CD4-positive, alpha-beta T cell (primary cell): Measurements from ENCODE around the gene NSG2. TPM values are rescaled to one million over a fixed set of nuclear protein-coding genes. Genes with fewer than 3 reads are reported as not detected.
"Not testable (repeated sequence)": the region's sequence is repeated elsewhere in the genome, so short reads cannot be mapped to it uniquely, and the experiment has no call there.

ENCODE experiments used
- ATAC-seq: fragments of 200-7000 bp; cut with Tn5 transposase; one replicate; pipeline ENCODE4 v1.10.0; 2022; ENCODE audit warnings: mild to moderate bottlenecking; ENCODE audit not compliant: poor library complexity
- CTCF ChIA-PET: fragments of 350-600 bp; sonication (Branson Sonifier 250); formaldehyde crosslinking; loops from one replicate; lab custom pipeline; 2021; ENCODE audit warnings: antibody characterized with exemption, inconsistent platforms; lab: Charles Lee
- POLR2A ChIA-PET: fragments of 350-600 bp; sonication (Branson Sonifier 250); formaldehyde crosslinking; loops from one replicate; lab custom pipeline; 2021; ENCODE audit warnings: antibody characterized with exemption, inconsistent platforms; lab: Charles Lee
- DNase-seq, 14 experiments: peaks; one replicate each; pipeline ENCODE4 v3.0.0-alpha.2; 2013 to 2020; ENCODE audit warnings: mixed read lengths in 2 of 14
- H3K27ac ChIP-seq, 2 donors: one replicate each; pipeline versions ENCODE4 v1.5.1 to v1.7.0; 2013; ENCODE audit warnings: low read length in 2 of 2, low read depth in 1 of 2, mild to moderate bottlenecking in 1 of 2
- H3K27me3 ChIP-seq, 2 experiments: 1 replicate in 1 of 2; 2 replicates in 1 of 2; pipeline versions ENCODE4 v1.6.1 to v1.7.0; 2013; ENCODE audit warnings: low read length in 2 of 2, control low read depth in 1 of 2, mild to moderate bottlenecking in 1 of 2, moderate library complexity in 1 of 2; ENCODE audit not compliant: insufficient read depth in 2 of 2, control insufficient read depth in 1 of 2
- H3K36me3 ChIP-seq: one replicate; pipeline ENCODE4 v1.6.1; 2013; ENCODE audit warnings: low read length, control low read depth; ENCODE audit not compliant: insufficient read depth
- H3K4me1 ChIP-seq: one replicate; pipeline ENCODE4 v1.6.1; 2013; ENCODE audit warnings: low read length, control low read depth; ENCODE audit not compliant: insufficient read depth
- H3K4me3 ChIP-seq: one replicate; pipeline ENCODE4 v1.5.1; 2013; ENCODE audit warnings: mild to moderate bottlenecking, low read length, moderate library complexity
- H3K9me3 ChIP-seq, 2 experiments: 1 replicate in 1 of 2; 2 replicates in 1 of 2; pipeline versions ENCODE4 v1.6.1 to v1.7.0; 2013; ENCODE audit warnings: low read length in 2 of 2, mild to moderate bottlenecking in 2 of 2, control low read depth in 1 of 2, moderate library complexity in 1 of 2; ENCODE audit not compliant: control insufficient read depth in 1 of 2, insufficient read depth in 1 of 2
- H3K27ac Mint-ChIP-seq: one replicate; pipeline ENCODE4 v1.8.0; 2020; ENCODE audit warnings: mixed read lengths
- H3K27me3 Mint-ChIP-seq: one replicate; pipeline ENCODE4 v1.8.0; 2021; ENCODE audit warnings: mixed read lengths
- H3K36me3 Mint-ChIP-seq: one replicate; pipeline ENCODE4 v1.8.0; 2021; ENCODE audit warnings: low read depth, mixed read lengths
- H3K4me1 Mint-ChIP-seq: one replicate; pipeline ENCODE4 v1.8.0; 2021; ENCODE audit warnings: low read depth, mixed read lengths
- H3K4me3 Mint-ChIP-seq: one replicate; pipeline ENCODE4 v1.8.0; 2020; ENCODE audit warnings: mild to moderate bottlenecking, mixed read lengths
- H3K9me3 Mint-ChIP-seq: one replicate; pipeline ENCODE4 v1.8.0; 2020; ENCODE audit warnings: mixed read lengths
- CTCF ChIP-seq: fragments of 200-600 bp; IDR thresholded peaks from one replicate; pipeline ENCODE4 v1.8.0; 2022; ENCODE audit warnings: antibody characterized with exemption, mild to moderate bottlenecking
- intact Hi-C, 2 experiments: fragments of 100-400 bp; cut with DNase I in 1 of 2; cut with micrococcal nuclease in 1 of 2; formaldehyde crosslinking; loops; one replicate each; pipeline versions ENCODE4 v1.15.1 to v1.9.0; 2023 to 2025; cut with DNase I, micrococcal nuclease
- total RNA-seq, 174 experiments: library from RNA in 2 of 174; stranded (reverse) in 2 of 174; gene quantifications; one replicate each; pipeline ENCODE4 v1.2.3 and lab custom pipeline; 2021 to 2026

The NSG2 gene
- total RNA-seq, 2 experiments from 2014 or later = not detected

GRCh38 chr5:174100490-174100889, 55.0 kb downstream of the NSG2 start:
- TF ChIP-seq CTCF = no peak
- intact Hi-C loops = no loop called here
- Histone ChIP-seq H3K4me1 (no peaks in the 10 kb centered on the region), H3K4me3 (no peak overlapping the region), H3K27ac (no peak overlapping the region), H3K9me3 (no peaks in the 10 kb centered on the region), H3K27me3 (peaks cover 0 to 5% of the 10 kb centered on the region in 2 experiments), H3K36me3 (no peaks in the 10 kb centered on the region)
- H3K9me3 Mint-ChIP-seq = no peaks in the 10 kb centered on the region
- POLR2A ChIA-PET = no interaction called here
- H3K27me3 Mint-ChIP-seq = no peaks in the 10 kb centered on the region
- H3K27ac Mint-ChIP-seq = no peak overlapping the region
- no peak overlapping the region for H3K4me3 Mint-ChIP-seq
- DNase-seq = no peak
- H3K36me3 Mint-ChIP-seq = no peaks in the 10 kb centered on the region
- no peaks in the 10 kb centered on the region for H3K4me1 Mint-ChIP-seq
- no peak for ATAC-seq
- CTCF ChIA-PET = no interaction called here

GRCh38 chr5:174101195-174101730, 55.8 kb downstream of the NSG2 start:
- Mint-ChIP-seq H3K27ac (no peak overlapping the region), H3K4me3 (no peak overlapping the region), H3K27me3 (no peaks in the 10 kb centered on the region), H3K9me3 (no peaks in the 10 kb centered on the region), H3K36me3 (no peaks in the 10 kb centered on the region), H3K4me1 (no peaks in the 10 kb centered on the region)
- ATAC-seq (no peak), DNase-seq (no peak)
- Histone ChIP-seq H3K36me3 (no peaks in the 10 kb centered on the region), H3K27ac (no peak overlapping the region), H3K4me3 (no peak overlapping the region), H3K27me3 (peaks cover 0 to 5% of the 10 kb centered on the region in 2 experiments), H3K4me1 (no peaks in the 10 kb centered on the region), H3K9me3 (no peaks in the 10 kb centered on the region)
- intact Hi-C loops = no loop called here
- CTCF ChIA-PET = no interaction called here
- POLR2A ChIA-PET = no interaction called here
- TF ChIP-seq CTCF = no peak

GRCh38 chr5:174102574-174102973, 57.1 kb downstream of the NSG2 start:
- intact Hi-C loops, H3K27me3 Mint-ChIP-seq, H3K36me3 Mint-ChIP-seq, H3K4me1 Mint-ChIP-seq, H3K4me3 ChIP-seq, POLR2A ChIA-PET, H3K27ac ChIP-seq, DNase-seq, H3K9me3 ChIP-seq, CTCF ChIA-PET, H3K27me3 ChIP-seq, H3K4me1 ChIP-seq, H3K27ac Mint-ChIP-seq, ATAC-seq, H3K9me3 Mint-ChIP-seq, H3K4me3 Mint-ChIP-seq, H3K36me3 ChIP-seq: not testable (repeated sequence)

GRCh38 chr5:174106997-174107655, 61.6 kb downstream of the NSG2 start:
- Mint-ChIP-seq H3K9me3 (no peaks in the 10 kb centered on the region), H3K4me1 (no peaks in the 10 kb centered on the region), H3K27ac (no peak overlapping the region), H3K27me3 (no peaks in the 10 kb centered on the region), H3K4me3 (no peak overlapping the region), H3K36me3 (no peaks in the 10 kb centered on the region)
- ATAC-seq = no peak
- intact Hi-C loops = no loop called here
- POLR2A ChIA-PET = no interaction called here
- Histone ChIP-seq H3K36me3 (no peaks in the 10 kb centered on the region), H3K27me3 (no peaks in the 10 kb centered on the region), H3K27ac (no peak overlapping the region), H3K9me3 (peaks cover 0 to 12% of the 10 kb centered on the region in 2 experiments), H3K4me3 (no peak overlapping the region), H3K4me1 (no peaks in the 10 kb centered on the region)
- no peak for DNase-seq
- CTCF ChIA-PET = no interaction called here
- no peak for TF ChIP-seq CTCF
